SHP77 treated with DMSO at 0.1 percent for 48 hours (cell line): ENCODE measurements around the gene TNFRSF21.
"Not testable (repeated sequence)": the region's sequence is repeated elsewhere in the genome, so short reads cannot be mapped to it uniquely, and the experiment has no call there.

ENCODE experiments used
- DNase-seq: peaks from one replicate; lab custom pipeline; 2025; lab: John Stamatoyannopoulos, UW

The TNFRSF21 gene

GRCh38 chr6:47323321-47323720 is 13.6 kb upstream of the TNFRSF21 start:
- DNase-seq: no peak

GRCh38 chr6:47321577-47321976 is 11.9 kb upstream of the TNFRSF21 start:
- DNase-seq: no peak

GRCh38 chr6:47319867-47320266 is 10.2 kb upstream of the TNFRSF21 start:
- no peak for DNase-seq

- no peak for DNase-seq
Observed at GRCh38 chr6:47319382-47319781, 9.7 kb upstream of the TNFRSF21 start.

GRCh38 chr6:47318236-47318989 is 8.7 kb upstream of the TNFRSF21 start:
- no peak for DNase-seq

GRCh38 chr6:47315181-47315580 is 5.5 kb upstream of the TNFRSF21 start:
- not testable (repeated sequence) for DNase-seq

GRCh38 chr6:47310131-47310480 is 401 bp upstream of the TNFRSF21 start:
- no peak for DNase-seq

GRCh38 chr6:47308552-47309290 is 984 bp downstream of the TNFRSF21 start:
- no peak for DNase-seq

GRCh38 chr6:47308198-47308517 is 1.5 kb downstream of the TNFRSF21 start:
- DNase-seq: no peak

GRCh38 chr6:47307362-47308197 is 2.1 kb downstream of the TNFRSF21 start:
- no peak for DNase-seq

- no peak for DNase-seq
Observed at GRCh38 chr6:47306887-47307286, 2.8 kb downstream of the TNFRSF21 start.

GRCh38 chr6:47303861-47304260 is 5.8 kb downstream of the TNFRSF21 start:
- DNase-seq: no peak

GRCh38 chr6:47303342-47303741 is 6.4 kb downstream of the TNFRSF21 start:
- no peak for DNase-seq

- DNase-seq: no peak
Observed at GRCh38 chr6:47302043-47302442, 7.7 kb downstream of the TNFRSF21 start.

- DNase-seq: no peak
Observed at GRCh38 chr6:47301441-47301840, 8.3 kb downstream of the TNFRSF21 start.

- DNase-seq: no peak
Observed at GRCh38 chr6:47300417-47300816, 9.3 kb downstream of the TNFRSF21 start.

- no peak for DNase-seq
Observed at GRCh38 chr6:47299965-47300364, 9.7 kb downstream of the TNFRSF21 start.

- no peak for DNase-seq
Observed at GRCh38 chr6:47298475-47298874, 11.2 kb downstream of the TNFRSF21 start.

- no peak for DNase-seq
Observed at GRCh38 chr6:47294990-47295389, 14.7 kb downstream of the TNFRSF21 start.

GRCh38 chr6:47292944-47293343 is 16.8 kb downstream of the TNFRSF21 start:
- no peak for DNase-seq

GRCh38 chr6:47292027-47292426 is 17.7 kb downstream of the TNFRSF21 start:
- no peak for DNase-seq

GRCh38 chr6:47290124-47290834 is 19.4 kb downstream of the TNFRSF21 start:
- DNase-seq: no peak
